OCI-LY7 (cell line): ENCODE measurements around the gene LCN12.

Experiments used
- EZH2phosphoT487 ChIP-seq: fragments of 200-600 bp; sonication (generic); IDR thresholded peaks from 2 replicates; pipeline ENCODE4 v1.6.1; 2018; ENCODE audit warnings: low read depth, borderline replicate concordance, mild to moderate bottlenecking, mixed run types, antibody characterized with exemption, low read length, moderate library complexity, mixed read lengths
- TF ChIP-seq, protein P1 (sequence below): fragments of 200-600 bp; sonication (generic); conservative IDR thresholded peaks from 2 replicates; pipeline ENCODE4 v1.5.1; 2014; ENCODE audit warnings: mild to moderate bottlenecking, antibody characterized with exemption, low read length, moderate library complexity, mixed read lengths

DNA sequence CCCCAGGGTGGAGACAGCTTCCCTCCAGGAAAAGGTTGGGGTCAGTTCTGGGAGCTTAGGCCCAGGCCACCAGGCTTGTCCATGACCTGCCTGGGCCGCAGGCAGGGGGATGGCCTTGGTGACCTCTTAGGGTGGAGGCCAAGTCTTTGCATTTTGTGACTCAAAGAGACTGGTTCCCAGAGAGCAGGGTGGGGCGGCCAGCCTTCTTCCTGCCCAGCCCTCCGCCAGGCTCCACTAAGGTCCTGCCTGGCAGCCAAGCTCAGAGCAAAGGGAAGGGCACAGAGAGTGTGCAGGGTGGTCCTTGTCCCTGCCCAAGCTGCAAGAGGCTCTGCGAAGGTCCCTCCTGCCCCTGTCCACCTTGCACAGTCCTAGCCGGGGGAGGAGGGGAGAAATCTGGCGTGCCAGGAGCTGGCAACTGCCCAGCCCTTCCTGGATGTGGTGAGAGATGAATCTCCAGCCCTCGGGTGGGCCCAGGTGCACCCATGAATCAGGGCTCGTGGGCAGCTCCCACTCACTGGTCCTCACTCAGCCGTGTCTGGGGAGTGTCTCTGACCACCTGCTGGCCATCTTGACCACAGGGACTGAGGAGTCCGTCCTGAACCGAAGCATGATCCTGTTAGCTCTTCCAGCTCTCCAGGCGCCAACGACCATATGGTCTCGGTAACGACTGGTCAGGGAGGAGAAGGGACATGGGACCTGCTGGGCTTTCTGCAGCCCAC lies 22.9 kb downstream of the LCN12 start:
- TF ChIP-seq, protein P1, sequence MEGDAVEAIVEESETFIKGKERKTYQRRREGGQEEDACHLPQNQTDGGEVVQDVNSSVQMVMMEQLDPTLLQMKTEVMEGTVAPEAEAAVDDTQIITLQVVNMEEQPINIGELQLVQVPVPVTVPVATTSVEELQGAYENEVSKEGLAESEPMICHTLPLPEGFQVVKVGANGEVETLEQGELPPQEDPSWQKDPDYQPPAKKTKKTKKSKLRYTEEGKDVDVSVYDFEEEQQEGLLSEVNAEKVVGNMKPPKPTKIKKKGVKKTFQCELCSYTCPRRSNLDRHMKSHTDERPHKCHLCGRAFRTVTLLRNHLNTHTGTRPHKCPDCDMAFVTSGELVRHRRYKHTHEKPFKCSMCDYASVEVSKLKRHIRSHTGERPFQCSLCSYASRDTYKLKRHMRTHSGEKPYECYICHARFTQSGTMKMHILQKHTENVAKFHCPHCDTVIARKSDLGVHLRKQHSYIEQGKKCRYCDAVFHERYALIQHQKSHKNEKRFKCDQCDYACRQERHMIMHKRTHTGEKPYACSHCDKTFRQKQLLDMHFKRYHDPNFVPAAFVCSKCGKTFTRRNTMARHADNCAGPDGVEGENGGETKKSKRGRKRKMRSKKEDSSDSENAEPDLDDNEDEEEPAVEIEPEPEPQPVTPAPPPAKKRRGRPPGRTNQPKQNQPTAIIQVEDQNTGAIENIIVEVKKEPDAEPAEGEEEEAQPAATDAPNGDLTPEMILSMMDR: no peak
- no peak for TF ChIP-seq EZH2phosphoT487
